Nephron progenitor cell (in vitro differentiated cells): ENCODE measurements around the gene TXNIP.

Source experiments
- DNase-seq: peaks from one replicate; pipeline ENCODE4 v3.0.0; 2021
- H3K27ac Mint-ChIP-seq: 2 replicates; pipeline ENCODE4 v1.8.0; 2021; ENCODE audit warnings: mild to moderate bottlenecking, moderate library complexity, mixed read lengths
- H3K27me3 Mint-ChIP-seq: 2 replicates; pipeline ENCODE4 v1.8.0; 2021; ENCODE audit warnings: mild to moderate bottlenecking, low read depth, mixed read lengths; ENCODE audit not compliant: poor library complexity
- H3K36me3 Mint-ChIP-seq: 2 replicates; pipeline ENCODE4 v1.8.0; 2021; ENCODE audit warnings: low read depth, mixed read lengths
- H3K4me1 Mint-ChIP-seq: 2 replicates; pipeline ENCODE4 v1.8.0; 2021; ENCODE audit warnings: mixed read lengths
- H3K4me3 Mint-ChIP-seq: 2 replicates; pipeline ENCODE4 v1.8.0; 2021; ENCODE audit warnings: mild to moderate bottlenecking, moderate library complexity, mixed read lengths
- H3K9me3 Mint-ChIP-seq: 2 replicates; pipeline ENCODE4 v1.8.0; 2021; ENCODE audit warnings: mild to moderate bottlenecking, moderate library complexity, mixed read lengths
- CTCF ChIP-seq: fragments of 200-600 bp; sonication (generic); IDR thresholded peaks from 2 replicates; pipeline ENCODE4 v1.5.0; 2021; ENCODE audit warnings: antibody characterized with exemption

Gene TXNIP

GRCh38 chr1:145956361-145956760, 40.0 kb downstream of the TXNIP start:
- Mint-ChIP-seq H3K36me3 (peaks cover 10% of the 10 kb centered on the region), H3K9me3 (no peaks in the 10 kb centered on the region), H3K4me3 (peak overlapping the region; percentile 91), H3K4me1 (peaks cover 59% of the 10 kb centered on the region), H3K27ac (no peak overlapping the region), H3K27me3 (peaks cover 36% of the 10 kb centered on the region)
- TF ChIP-seq CTCF, result no peak
- no peak for DNase-seq

GRCh38 chr1:145955436-145955835, 40.9 kb downstream of the TXNIP start:
- H3K4me3 Mint-ChIP-seq, result peak overlapping the region; percentile 91
- peaks cover 12% of the 10 kb centered on the region for H3K36me3 Mint-ChIP-seq
- peaks cover 53% of the 10 kb centered on the region for H3K4me1 Mint-ChIP-seq
- peaks cover 28% of the 10 kb centered on the region for H3K27me3 Mint-ChIP-seq
- H3K9me3 Mint-ChIP-seq, result no peaks in the 10 kb centered on the region
- TF ChIP-seq CTCF, result no peak
- no peak overlapping the region for H3K27ac Mint-ChIP-seq
- DNase-seq, result no peak

- peaks cover 48% of the 10 kb centered on the region for H3K4me1 Mint-ChIP-seq
- H3K4me3 Mint-ChIP-seq, result no peak overlapping the region
Observed at GRCh38 chr1:145953861-145954260, 42.5 kb downstream of the TXNIP start.

GRCh38 chr1:145952903-145953302, 43.5 kb downstream of the TXNIP start:
- DNase-seq, result no peak
- no peak overlapping the region for H3K27ac Mint-ChIP-seq
- peaks cover 28% of the 10 kb centered on the region for H3K36me3 Mint-ChIP-seq
- H3K4me1 Mint-ChIP-seq, result peaks cover 38% of the 10 kb centered on the region
- no peak overlapping the region for H3K4me3 Mint-ChIP-seq
- H3K27me3 Mint-ChIP-seq, result peaks cover 8% of the 10 kb centered on the region
- no peaks in the 10 kb centered on the region for H3K9me3 Mint-ChIP-seq
- TF ChIP-seq CTCF, result no peak

More at GRCh38 chr1:145953861-145954260, 42.5 kb downstream of the TXNIP start:
- no peak for DNase-seq
- H3K27ac Mint-ChIP-seq, result no peak overlapping the region
- H3K9me3 Mint-ChIP-seq, result no peaks in the 10 kb centered on the region
- no peak for TF ChIP-seq CTCF
- H3K36me3 Mint-ChIP-seq, result peaks cover 23% of the 10 kb centered on the region
- H3K27me3 Mint-ChIP-seq, result peaks cover 15% of the 10 kb centered on the region

GRCh38 chr1:145951526-145951925, 44.9 kb downstream of the TXNIP start:
- H3K27ac Mint-ChIP-seq, result peak overlapping the region; percentile 5
- H3K4me1 Mint-ChIP-seq, result peaks cover 29% of the 10 kb centered on the region
- no peak for TF ChIP-seq CTCF
- no peak for DNase-seq
- H3K4me3 Mint-ChIP-seq, result no peak overlapping the region
- no peaks in the 10 kb centered on the region for H3K9me3 Mint-ChIP-seq
- H3K27me3 Mint-ChIP-seq, result peaks cover 8% of the 10 kb centered on the region
- H3K36me3 Mint-ChIP-seq, result peaks cover 35% of the 10 kb centered on the region

GRCh38 chr1:145949219-145949618, 47.2 kb downstream of the TXNIP start:
- peaks cover 5% of the 10 kb centered on the region for H3K27me3 Mint-ChIP-seq
- H3K4me1 Mint-ChIP-seq, result peaks cover 7% of the 10 kb centered on the region
- H3K36me3 Mint-ChIP-seq, result peaks cover 38% of the 10 kb centered on the region
- peak overlapping the region; percentile 3 for H3K27ac Mint-ChIP-seq
- H3K9me3 Mint-ChIP-seq, result no peaks in the 10 kb centered on the region
- DNase-seq, result no peak
- TF ChIP-seq CTCF, result no peak
- no peak overlapping the region for H3K4me3 Mint-ChIP-seq
